Endothelial cell of umbilical vein (primary cell): Measurements from ENCODE around the gene ANKS6. TPM values are rescaled to one million over a fixed set of nuclear protein-coding genes. Genes with fewer than 3 reads are reported as not detected.

Experiments
- BruUV-seq: library from RNA; stranded (reverse); fragments of 400-500 nt; replicated peaks from 2 replicates; lab custom pipeline; 2021; lab: Mats Ljungman, UMichigan
- CTCF ChIA-PET: fragments of 300-600, 350-600 bp; sonication (Branson Sonifier 250); formaldehyde crosslinking; loops from one replicate; lab custom pipeline; 2021; ENCODE audit warnings: antibody characterized with exemption, inconsistent platforms; lab: Charles Lee
- POLR2A ChIA-PET: fragments of 300-600, 350-600 bp; sonication (Branson Sonifier 250); formaldehyde crosslinking; loops from one replicate; lab custom pipeline; 2021; ENCODE audit warnings: antibody characterized with exemption, inconsistent platforms; lab: Charles Lee
- DNase-seq: peaks from one replicate; pipeline ENCODE4 v3.0.0-alpha.2; 2011; ENCODE audit warnings: low read depth, low spot score
- FAIRE-seq: peaks from 2 replicates; lab custom pipeline; 2011; peaks lifted over from hg19 to GRCh38; lab: Jason Lieb, UNC
- H2AFZ ChIP-seq: 2 replicates; pipeline ENCODE4 v1.6.0; 2012; ENCODE audit warnings: low read depth, low read length, control low read depth, inconsistent platforms
- H3K27ac ChIP-seq: 2 replicates; pipeline ENCODE4 v1.5.1; 2011; ENCODE audit warnings: low read depth, mild to moderate bottlenecking, control low read depth, low read length, moderate library complexity; ENCODE audit not compliant: insufficient read depth
- H3K27me3 ChIP-seq, 2 experiments: 2 replicates each; pipeline versions ENCODE4 v1.6.0 to v1.6.1; 2011; ENCODE audit warnings: low read length in 2 of 2, mixed read lengths in 1 of 2; ENCODE audit not compliant: control insufficient read depth in 2 of 2, insufficient read depth in 2 of 2
- H3K36me3 ChIP-seq, 2 experiments: 2 replicates in 1 of 2; 3 replicates in 1 of 2; pipeline ENCODE4 v1.5.1; 2011; ENCODE audit warnings: low read length in 2 of 2, mild to moderate bottlenecking in 1 of 2, moderate library complexity in 1 of 2; ENCODE audit not compliant: control insufficient read depth in 2 of 2, insufficient read depth in 2 of 2; ENCODE audit errors: extremely low read depth in 1 of 2
- H3K4me1 ChIP-seq: 3 replicates; pipeline ENCODE4 v1.5.1; 2011; ENCODE audit warnings: mild to moderate bottlenecking, low read length; ENCODE audit not compliant: control insufficient read depth, insufficient read depth; ENCODE audit errors: extremely low read depth
- H3K4me2 ChIP-seq: 2 replicates; pipeline ENCODE4 v1.6.1; 2011; ENCODE audit warnings: low read length, control low read depth, mixed read lengths; ENCODE audit not compliant: insufficient read depth
- H3K4me3 ChIP-seq, 3 experiments: fragments of 200-600 bp in 1 of 3; sonication (generic), shearing (Covaris generic) in 1 of 3; replicated peaks in 1 of 3; 2 replicates each; pipeline ENCODE4 v1.5.1; 2011 to 2016; ENCODE audit warnings: control low read depth in 3 of 3, low read length in 3 of 3, mild to moderate bottlenecking in 2 of 3, inconsistent platforms in 1 of 3, low read depth in 1 of 3, moderate library complexity in 1 of 3; ENCODE audit not compliant: insufficient read depth in 1 of 3
- H3K79me2 ChIP-seq: 2 replicates; pipeline ENCODE4 v1.6.0; 2012; ENCODE audit warnings: low read length, inconsistent platforms; ENCODE audit not compliant: control insufficient read depth, insufficient read depth
- H3K9ac ChIP-seq: replicated peaks from 2 replicates; pipeline ENCODE3; 2011; ENCODE audit warnings: low read length, control low read depth; ENCODE audit not compliant: insufficient read depth; ENCODE audit errors: extremely low read depth
- H3K9me1 ChIP-seq: replicated peaks from 3 replicates; pipeline ENCODE4 v1.6.0; 2011; ENCODE audit warnings: mild to moderate bottlenecking, low read length; ENCODE audit not compliant: control insufficient read depth, insufficient read depth; ENCODE audit errors: extremely low read depth
- H3K9me3 ChIP-seq: replicated peaks from 2 replicates; pipeline ENCODE4 v1.5.1; 2012; ENCODE audit warnings: low read length, inconsistent platforms; ENCODE audit not compliant: control insufficient read depth, insufficient read depth
- H4K20me1 ChIP-seq: replicated peaks from 2 replicates; pipeline ENCODE3; 2011; ENCODE audit warnings: mild to moderate bottlenecking, low read length; ENCODE audit not compliant: control insufficient read depth, insufficient read depth; ENCODE audit errors: extremely low read depth
- CTCF ChIP-seq, 2 donors: IDR thresholded peaks; 1 replicate in 1 of 2; 2 replicates in 1 of 2; pipeline ENCODE4 v1.5.1; 2011; ENCODE audit warnings: low read length in 2 of 2, mild to moderate bottlenecking in 2 of 2, moderate library complexity in 2 of 2, control low read depth in 1 of 2, inconsistent platforms in 1 of 2, low read depth in 1 of 2; ENCODE audit not compliant: insufficient read depth in 1 of 2; ENCODE audit errors: extremely low read depth in 1 of 2
- EZH2 ChIP-seq: IDR thresholded peaks from 2 replicates; pipeline ENCODE4 v1.6.1; 2012; ENCODE audit warnings: borderline replicate concordance, low read depth, mild to moderate bottlenecking, moderate library complexity, low read length, inconsistent platforms; ENCODE audit not compliant: severe bottlenecking
- FOS ChIP-seq: IDR thresholded peaks from 2 replicates; pipeline ENCODE4 v1.6.1; 2011; ENCODE audit warnings: mild to moderate bottlenecking, low read length, moderate library complexity, borderline replicate concordance; ENCODE audit not compliant: insufficient read depth
- GATA2 ChIP-seq: IDR thresholded peaks from 2 replicates; pipeline ENCODE4 v1.7.0; 2011; ENCODE audit warnings: low read depth, mild to moderate bottlenecking, moderate library complexity, mixed read lengths, low read length; ENCODE audit not compliant: insufficient read length, insufficient read depth
- JUN ChIP-seq: IDR thresholded peaks from 2 replicates; pipeline ENCODE4 v1.6.1; 2011; ENCODE audit warnings: borderline replicate concordance, low read depth; ENCODE audit not compliant: insufficient read length, insufficient read depth
- MAX ChIP-seq: IDR thresholded peaks from 2 replicates; pipeline ENCODE4 v1.6.1; 2011; ENCODE audit not compliant: insufficient read depth, insufficient read length
- MYC ChIP-seq: IDR thresholded peaks from one replicate; pipeline ENCODE4 v1.6.1; 2011; ENCODE audit warnings: mild to moderate bottlenecking, low read depth, low read length
- POLR2A ChIP-seq: IDR thresholded peaks from 2 replicates; pipeline ENCODE4 v1.6.1; 2012; ENCODE audit warnings: low read depth, mild to moderate bottlenecking, control low read depth, low read length
- POLR2AphosphoS5 ChIP-seq: IDR thresholded peaks from 2 replicates; pipeline ENCODE4 v1.6.1; 2012; ENCODE audit warnings: low read depth, mild to moderate bottlenecking, control low read depth, low read length, moderate library complexity; ENCODE audit not compliant: insufficient read depth
- dilution Hi-C: fragments of 300-500 bp; cut with MboI; formaldehyde crosslinking; loops from one replicate; pipeline ENCODE4 v1.15.0; 2019; ENCODE audit warnings: low sequenced_read_pairs; ENCODE audit not compliant: extremely low pct_ligation_motif_present
- intact Hi-C: fragments of 100-400 bp; cut with micrococcal nuclease; formaldehyde crosslinking; loops from one replicate; pipeline ENCODE4 v1.10.0; 2022
- polyA plus RNA-seq, 4 experiments: library from polyadenylated mRNA; depleted of rRNA in 3 of 4; stranded (reverse) in 3 of 4; unstranded in 1 of 4; fragments of >200 nt; gene quantifications; 2 replicates each; pipeline versions ENCODE4 v1.2.1 to v1.2.3, GENCODE V29; 2011 to 2012; ENCODE audit warnings: missing spikeins in 1 of 4
- total RNA-seq: library from RNA; stranded (reverse); gene quantifications from 2 replicates; pipeline ENCODE4 v1.2.3, GENCODE V29; 2021

Gene ANKS6
- total and polyA plus RNA-seq, 2 donors (not counting 3 experiments of a cell fraction or from before 2014, with no cell fraction given): 15.5 to 18.6 TPM

GRCh38 chr9:98771209-98771874 is 25.0 kb downstream of the ANKS6 start:
- H3K9me1 ChIP-seq: no peaks in the 10 kb centered on the region
- no peak overlapping the region for H3K4me3 ChIP-seq
- H3K4me1 ChIP-seq: peaks cover 2% of the 10 kb centered on the region
- DNase-seq (no peak), FAIRE-seq (no peak)
- dilution Hi-C loops: loop anchor here (25.0 kb wide), 1 partner anchor 484 kb away; no protein-coding TSS in a partner anchor
- BruUV-seq: no TSS peak
- ChIA-PET CTCF (interaction anchor here (1.0 to 1.7 kb wide), 2 partner anchors 456 to 457 kb away, joined by 3 to 5 read pairs; no protein-coding TSS in a partner anchor), POLR2A (no interaction called here)
- H2AFZ ChIP-seq: no peak overlapping the region
- H3K9ac ChIP-seq: no peak overlapping the region
- peaks cover 0 to 20% of the 10 kb centered on the region in 2 experiments for H3K36me3 ChIP-seq
- TF ChIP-seq GATA2: no peak
- no peak for TF ChIP-seq POLR2A
- no peak for TF ChIP-seq MYC
- no peak for TF ChIP-seq JUN
- no peak for TF ChIP-seq FOS
- TF ChIP-seq POLR2AphosphoS5: no peak
- no peak for TF ChIP-seq CTCF (IDR thresholded peaks at IDR 0.05; ENCODE audit: extremely low read depth in 1 of 2, insufficient read depth in 1 of 2, low read depth in 1 of 2, low read length in 2 of 2)
- TF ChIP-seq MAX: no peak
- no peak for TF ChIP-seq EZH2
- H4K20me1 ChIP-seq: no peaks in the 10 kb centered on the region
- no peaks in the 10 kb centered on the region for H3K9me3 ChIP-seq
- no peaks in the 10 kb centered on the region for H3K79me2 ChIP-seq
- H3K4me2 ChIP-seq: no peak overlapping the region
- H3K27ac ChIP-seq: no peak overlapping the region
- no peaks in the 10 kb centered on the region for H3K27me3 ChIP-seq
- intact Hi-C loops: no loop called here
